Measurements from ENCODE around the gene MISP. TPM values are rescaled to one million over a fixed set of nuclear protein-coding genes. Genes with fewer than 3 reads are reported as not detected.
A peak's percentile ranks its signal among the peaks of the same experiment; 100 is the strongest.
"Not testable (repeated sequence)": the region's sequence is repeated elsewhere in the genome, so short reads cannot be mapped to it uniquely, and the experiment has no call there.

MISP gene
- total RNA-seq: 1 to 10 TPM in 2 of 3 donors, under 1 TPM in 1; 0.16 to 3.6 (median 2.5) TPM

- Histone ChIP-seq H3K9me3 (peaks cover 0 to 20% of the 10 kb centered on the region in 2 donors), H3K36me3 (no peaks in the 10 kb centered on the region), H3K27ac (peak within 1 kb of the TSS; percentile 40 to 61), H3K4me3 (peak within 1 kb of the TSS in 2 of 3 donors; percentile 21 to 50), H3K27me3 (no peaks in the 10 kb centered on the region), H3K4me1 (no peaks in the 10 kb centered on the region)
- intact Hi-C loops (cut with DNase I; ENCODE audit: low total_unique reads): loop anchor here (10.0 kb wide), 1 partner anchor 234 kb away; the partner anchor contains the start of gene WDR18
- no peak for TF ChIP-seq POLR2A (IDR thresholded peaks at IDR 0.05)
- TF ChIP-seq POLR2AphosphoS5 (IDR thresholded peaks at IDR 0.05): no peak
- no peak for TF ChIP-seq CTCF (IDR thresholded peaks at IDR 0.05)
- DNase-seq (ENCODE audit: low spot score in 2 of 2): no peak
Measured at GRCh38 chr19:750640-751423, at the start of gene MISP. Gene MISP (plus strand): TSS chr19:751112. CDS start chr19:756947, 5,835 bp downstream.

- H3K4me1 ChIP-seq; intact Hi-C loops (cut with DNase I; ENCODE audit: low total_unique reads); H3K9me3 ChIP-seq; DNase-seq (ENCODE audit: low spot score in 2 of 2); H3K27ac ChIP-seq; H3K36me3 ChIP-seq; H3K4me3 ChIP-seq; H3K27me3 ChIP-seq: not testable (repeated sequence)
Measured at GRCh38 chr19:702847-703246, 48.1 kb upstream of the MISP start.

GRCh38 chr19:703329-703650 is 47.6 kb upstream of the MISP start:
- intact Hi-C loops (cut with DNase I; ENCODE audit: low total_unique reads): no loop called here
- H3K27me3 ChIP-seq: no peaks in the 10 kb centered on the region
- H3K9me3 ChIP-seq: no peaks in the 10 kb centered on the region
- no peaks in the 10 kb centered on the region for H3K36me3 ChIP-seq
- H3K4me3 ChIP-seq: peak overlapping the region; percentile 18 to 46 (median 25)
- TF ChIP-seq POLR2AphosphoS5 (IDR thresholded peaks at IDR 0.05): no peak
- H3K4me1 ChIP-seq: no peaks in the 10 kb centered on the region
- no peak for DNase-seq (ENCODE audit: low spot score in 2 of 2)
- H3K27ac ChIP-seq: no peak overlapping the region

GRCh38 chr19:703651-704446 is 47.1 kb upstream of the MISP start:
- H3K27me3 ChIP-seq: no peaks in the 10 kb centered on the region
- TF ChIP-seq POLR2AphosphoS5 (IDR thresholded peaks at IDR 0.05) (no peak), CTCF (IDR thresholded peaks at IDR 0.05) (no peak)
- no peaks in the 10 kb centered on the region for H3K4me1 ChIP-seq
- no peak overlapping the region for H3K27ac ChIP-seq
- intact Hi-C loops (cut with DNase I; ENCODE audit: low total_unique reads): no loop called here
- H3K36me3 ChIP-seq: no peaks in the 10 kb centered on the region
- peak overlapping the region; percentile 18 to 46 (median 25) for H3K4me3 ChIP-seq
- no peaks in the 10 kb centered on the region for H3K9me3 ChIP-seq
- DNase-seq (ENCODE audit: low spot score in 2 of 2): peak in 1 of 2 donors; percentile 72

- intact Hi-C loops (cut with DNase I; ENCODE audit: low total_unique reads): no loop called here
- Histone ChIP-seq H3K27ac (no peak overlapping the region), H3K4me1 (no peaks in the 10 kb centered on the region), H3K27me3 (no peaks in the 10 kb centered on the region), H3K36me3 (no peaks in the 10 kb centered on the region), H3K4me3 (peak overlapping the region in 1 of 3 donors; percentile 46), H3K9me3 (no peaks in the 10 kb centered on the region)
- TF ChIP-seq CTCF (IDR thresholded peaks at IDR 0.05) (no peak), POLR2AphosphoS5 (IDR thresholded peaks at IDR 0.05) (no peak)
- DNase-seq (ENCODE audit: low spot score in 2 of 2): no peak
Measured at GRCh38 chr19:704447-704741, 46.5 kb upstream of the MISP start.

Measured in breast epithelium (tissue), 4 donors.